AG09309 (cell line): ENCODE data around the gene ORC1.

Experiments used
- DNase-seq: peaks from one replicate; pipeline ENCODE4 v3.0.0-alpha.2; 2010; ENCODE audit warnings: low read depth
- H3K4me3 ChIP-seq: 2 replicates; pipeline ENCODE4 v1.5.1; 2011; ENCODE audit warnings: mild to moderate bottlenecking, low read depth, low read length, moderate library complexity; ENCODE audit not compliant: control insufficient read depth
- CTCF ChIP-seq: IDR thresholded peaks from 2 replicates; pipeline ENCODE4 v1.5.1; 2011; ENCODE audit warnings: mild to moderate bottlenecking, low read depth, low read length, inconsistent platforms; ENCODE audit not compliant: insufficient read depth, control insufficient read depth; ENCODE audit errors: missing control alignments

ORC1 gene

DNA sequence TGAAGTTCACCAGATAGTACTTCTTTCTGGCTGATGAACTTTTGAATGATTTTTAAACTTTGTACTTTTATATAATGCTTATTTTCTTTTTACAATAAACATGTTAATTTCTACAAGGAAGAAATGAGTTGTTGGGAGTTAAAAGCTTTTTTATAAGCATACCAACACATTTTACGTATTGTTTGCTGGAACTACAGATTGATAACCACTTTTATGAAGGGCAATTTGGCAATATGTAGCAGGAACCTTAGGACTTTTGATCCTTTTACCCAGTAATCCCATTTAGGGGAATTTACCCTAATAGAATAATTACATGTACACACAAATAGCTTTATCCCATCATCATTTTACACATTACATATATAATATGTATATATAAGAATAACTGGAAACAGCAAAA, 16.5 kb upstream of the ORC1 start:
- DNase-seq: no peak
- no peak overlapping the region for H3K4me3 ChIP-seq
- no peak for TF ChIP-seq CTCF

- no peak for TF ChIP-seq CTCF
- no peak overlapping the region for H3K4me3 ChIP-seq
- no peak for DNase-seq
These were observed 12.6 kb upstream of the ORC1 start for GRCh38 chr1:52416811-52417210.

DNA sequence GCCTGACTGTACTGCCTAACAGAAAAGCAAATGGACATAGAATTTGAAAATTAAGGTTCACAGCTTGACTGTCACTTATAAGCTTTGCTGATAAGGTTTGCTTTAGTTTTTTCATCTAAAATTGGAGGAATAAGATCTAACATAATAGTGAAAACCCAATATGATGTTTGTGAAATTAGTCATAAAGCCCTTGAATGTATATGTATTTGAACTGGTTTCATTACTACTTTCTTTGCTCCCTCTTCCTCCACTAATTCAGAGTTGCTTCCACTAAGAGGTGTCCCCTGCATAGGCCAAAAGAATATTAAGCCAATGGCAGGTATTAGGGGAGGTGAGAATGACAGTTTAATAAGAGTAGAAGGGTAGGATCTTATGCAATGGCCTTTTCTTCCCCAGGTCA, 10.7 kb upstream of the ORC1 start:
- no peak overlapping the region for H3K4me3 ChIP-seq
- no peak for DNase-seq
- no peak for TF ChIP-seq CTCF

GRCh38 chr1:52413410-52413989, 9.3 kb upstream of the ORC1 start:
- H3K4me3 ChIP-seq: no peak overlapping the region
- no peak for TF ChIP-seq CTCF
- DNase-seq: no peak

DNA sequence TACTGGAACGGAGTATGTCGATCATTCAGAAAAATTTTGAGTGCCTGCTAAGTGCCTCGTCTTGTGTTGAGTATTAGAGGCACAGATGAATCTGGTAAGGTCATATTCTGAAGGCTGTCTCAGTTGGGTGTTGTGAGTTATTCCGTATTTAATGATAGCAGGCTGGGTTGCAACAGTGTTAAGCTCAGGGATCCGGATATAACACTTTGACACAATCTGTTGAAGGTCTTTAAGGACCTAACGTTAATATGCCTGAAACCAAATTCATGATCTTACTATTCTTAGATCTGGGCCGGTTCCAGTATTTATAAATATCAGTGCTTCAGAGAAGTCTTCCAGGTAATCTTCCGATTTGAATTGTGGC, 734 bp upstream of the ORC1 start:
- H3K4me3 ChIP-seq: peak overlapping the region; percentile 84
- TF ChIP-seq CTCF: no peak
- DNase-seq: no peak

DNA sequence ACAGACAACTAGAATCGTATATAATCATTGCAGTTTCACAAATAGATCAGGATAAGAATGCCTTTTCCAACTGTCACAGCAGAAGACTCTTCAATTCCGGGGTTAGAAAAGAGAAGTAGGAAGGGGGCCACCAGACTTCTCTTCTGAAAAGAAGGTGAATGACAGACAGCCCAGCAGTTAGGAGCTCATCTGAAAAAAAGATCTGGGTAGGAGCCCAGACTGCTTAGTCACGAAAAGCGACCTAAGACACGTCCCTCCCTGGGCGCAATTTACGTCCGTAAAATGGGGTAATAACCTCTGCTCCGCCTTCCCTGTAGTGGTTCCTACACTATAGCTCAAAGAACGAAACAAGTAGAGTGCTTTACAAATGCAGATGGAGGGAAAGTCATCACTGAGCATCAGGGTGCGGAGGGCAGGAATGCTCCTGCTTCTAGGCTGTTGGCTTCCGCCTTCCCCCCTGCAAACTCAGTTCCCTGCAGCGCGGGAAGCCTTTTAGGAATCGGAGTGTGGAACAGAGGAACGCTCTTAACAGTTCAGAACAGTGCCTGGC, 582 bp downstream of the ORC1 start:
- TF ChIP-seq CTCF: no peak
- peak overlapping the region; percentile 84 for H3K4me3 ChIP-seq
- peak; percentile 39 for DNase-seq

GRCh38 chr1:52402860-52403240, 1.4 kb downstream of the ORC1 start:
- TF ChIP-seq CTCF: no peak
- H3K4me3 ChIP-seq: no peak overlapping the region
- no peak for DNase-seq
